Peyer's patch (tissue), 4 donors: ENCODE data around the gene GRM1.
"Not testable (repeated sequence)": the region's sequence is repeated elsewhere in the genome, so short reads cannot be mapped to it uniquely, and the experiment has no call there.

Source experiments
- POLR2A ChIP-seq, 2 donors: fragments of 450-650 bp; IDR thresholded peaks; one replicate each; pipeline ENCODE4 v1.5.1; 2017; ENCODE audit warnings: antibody characterized with exemption in 2 of 2, mild to moderate bottlenecking in 2 of 2, moderate library complexity in 2 of 2
- TF ChIP-seq, protein P1 (sequence below), 6 experiments: fragments of 450-650 bp in 4 of 6; fragments of 200-600 bp in 2 of 6; sonication (generic) in 1 of 6; IDR thresholded peaks; one replicate each; pipeline ENCODE4 v1.5.1; 2017 to 2019; ENCODE audit warnings: antibody characterized with exemption in 6 of 6, mild to moderate bottlenecking in 3 of 6, moderate library complexity in 1 of 6

DNA sequence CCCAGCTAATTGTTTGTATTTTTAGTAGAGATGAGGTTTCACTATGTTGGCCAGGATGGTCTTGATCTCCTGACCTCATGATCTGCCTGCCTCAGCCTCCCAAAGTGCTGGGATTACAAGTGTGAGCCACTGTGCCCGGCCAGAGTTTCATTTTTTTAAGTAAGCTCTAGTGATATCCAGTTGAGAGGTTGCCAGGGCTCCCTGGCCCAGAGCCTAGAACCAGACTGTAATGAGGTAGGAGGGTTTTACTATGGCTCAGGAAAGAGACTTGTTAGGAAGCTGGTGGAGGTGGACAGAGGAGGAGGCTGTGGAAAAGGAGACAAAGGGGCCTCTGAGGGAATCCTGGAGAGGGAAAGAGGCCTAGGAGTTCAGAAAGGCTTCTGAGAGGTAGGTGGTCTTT, 242.3 kb downstream of the GRM1 start:
- TF ChIP-seq, protein P1, sequence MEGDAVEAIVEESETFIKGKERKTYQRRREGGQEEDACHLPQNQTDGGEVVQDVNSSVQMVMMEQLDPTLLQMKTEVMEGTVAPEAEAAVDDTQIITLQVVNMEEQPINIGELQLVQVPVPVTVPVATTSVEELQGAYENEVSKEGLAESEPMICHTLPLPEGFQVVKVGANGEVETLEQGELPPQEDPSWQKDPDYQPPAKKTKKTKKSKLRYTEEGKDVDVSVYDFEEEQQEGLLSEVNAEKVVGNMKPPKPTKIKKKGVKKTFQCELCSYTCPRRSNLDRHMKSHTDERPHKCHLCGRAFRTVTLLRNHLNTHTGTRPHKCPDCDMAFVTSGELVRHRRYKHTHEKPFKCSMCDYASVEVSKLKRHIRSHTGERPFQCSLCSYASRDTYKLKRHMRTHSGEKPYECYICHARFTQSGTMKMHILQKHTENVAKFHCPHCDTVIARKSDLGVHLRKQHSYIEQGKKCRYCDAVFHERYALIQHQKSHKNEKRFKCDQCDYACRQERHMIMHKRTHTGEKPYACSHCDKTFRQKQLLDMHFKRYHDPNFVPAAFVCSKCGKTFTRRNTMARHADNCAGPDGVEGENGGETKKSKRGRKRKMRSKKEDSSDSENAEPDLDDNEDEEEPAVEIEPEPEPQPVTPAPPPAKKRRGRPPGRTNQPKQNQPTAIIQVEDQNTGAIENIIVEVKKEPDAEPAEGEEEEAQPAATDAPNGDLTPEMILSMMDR (IDR thresholded peaks at IDR 0.05): not testable (repeated sequence)
- not testable (repeated sequence) for TF ChIP-seq POLR2A (IDR thresholded peaks at IDR 0.05)
